DOHH2 (cell line): ENCODE measurements around the gene ATXN7L1.

ENCODE experiments used
- CTCF ChIP-seq: fragments of 200-600 bp; sonication (generic); IDR thresholded peaks from one replicate; pipeline ENCODE4 v1.5.1; 2014; ENCODE audit warnings: antibody characterized with exemption, mild to moderate bottlenecking, low read depth, low read length; ENCODE audit not compliant: poor library complexity, severe bottlenecking
- EZH2phosphoT487 ChIP-seq: fragments of 200-600 bp; sonication (generic); IDR thresholded peaks from 2 replicates; pipeline ENCODE4 v1.6.1; 2017; ENCODE audit warnings: borderline replicate concordance, mild to moderate bottlenecking, antibody characterized with exemption, low read length, moderate library complexity, mixed read lengths

GRCh38 chr7:105635197-105635596 lies 241.2 kb downstream of the ATXN7L1 start:
- TF ChIP-seq CTCF: no peak
- no peak for TF ChIP-seq EZH2phosphoT487
